H1 (cell line): ENCODE data around the gene GPR17. TPM values are rescaled to one million over a fixed set of nuclear protein-coding genes. Genes with fewer than 3 reads are reported as not detected.

Experiments
- CTCF ChIA-PET: fragments of 300-600 bp; sonication (Branson Sonifier 250); formaldehyde crosslinking; loops from one replicate; lab custom pipeline; 2021; ENCODE audit not compliant: partially characterized antibody; lab: Charles Lee
- POLR2A ChIA-PET: fragments of 300-600 bp; sonication (Branson Sonifier 250); formaldehyde crosslinking; loops from one replicate; lab custom pipeline; 2021; ENCODE audit warnings: inconsistent platforms; ENCODE audit not compliant: partially characterized antibody; lab: Charles Lee
- DNase-seq, 2 experiments: peaks; one replicate each; pipeline versions ENCODE4 v3.0.0 to v3.0.0-alpha.2; 2010 to 2022; ENCODE audit warnings: low spot score in 2 of 2, low read depth in 1 of 2, mixed read lengths in 1 of 2
- FAIRE-seq: peaks from 2 replicates; lab custom pipeline; 2011; peaks lifted over from hg19 to GRCh38; lab: Jason Lieb, UNC
- H2AFZ ChIP-seq: 2 replicates; pipeline ENCODE4 v1.8.1; 2012; ENCODE audit warnings: low read length, inconsistent platforms
- H2AK5ac ChIP-seq: 2 replicates; pipeline ENCODE4 v1.6.1; 2013; ENCODE audit warnings: low read depth, low read length
- H2BK120ac ChIP-seq: replicated peaks from 2 replicates; pipeline ENCODE3; 2013; ENCODE audit warnings: low read depth, low read length, inconsistent platforms
- H2BK12ac ChIP-seq: 2 replicates; pipeline ENCODE4 v1.6.1; 2013; ENCODE audit warnings: low read depth, low read length
- H2BK15ac ChIP-seq: 2 replicates; pipeline ENCODE4 v1.6.1; 2013; ENCODE audit warnings: low read length
- H2BK20ac ChIP-seq: 2 replicates; pipeline ENCODE4 v1.6.1; 2013; ENCODE audit warnings: low read length
- H2BK5ac ChIP-seq: 2 replicates; pipeline ENCODE4 v1.6.1; 2013; ENCODE audit warnings: low read depth, low read length
- H3K14ac ChIP-seq: 2 replicates; pipeline ENCODE4 v1.6.1; 2013; ENCODE audit warnings: inconsistent platforms; ENCODE audit not compliant: insufficient read length
- H3K18ac ChIP-seq: 2 replicates; pipeline ENCODE4 v1.6.1; 2013; ENCODE audit warnings: low read length; ENCODE audit errors: extremely low read depth
- H3K23ac ChIP-seq: 2 replicates; pipeline ENCODE4 v1.6.1; 2013; ENCODE audit warnings: inconsistent platforms; ENCODE audit not compliant: insufficient read length
- H3K23me2 ChIP-seq: 2 replicates; pipeline ENCODE4 v1.6.1; 2013; ENCODE audit warnings: low read depth, low read length
- H3K27ac ChIP-seq: 2 replicates; pipeline ENCODE4 v1.6.1; 2011; ENCODE audit warnings: low read depth, low read length, inconsistent platforms
- H3K27me3 ChIP-seq, 4 experiments: replicated peaks in 1 of 4; 1 replicate in 1 of 4; 2 replicates in 3 of 4; pipeline versions ENCODE4 v1.6.1 to v1.8.1; 2011 to 2013; ENCODE audit warnings: low read length in 3 of 4, mild to moderate bottlenecking in 3 of 4, inconsistent platforms in 2 of 4, mixed read lengths in 2 of 4, moderate library complexity in 1 of 4; ENCODE audit not compliant: control insufficient read depth in 3 of 4, insufficient read depth in 3 of 4; ENCODE audit errors: extremely low read depth in 1 of 4
- H3K36me3 ChIP-seq, 4 experiments: 2 replicates each; pipeline versions ENCODE4 v1.6.1 to v1.8.1; 2011 to 2013; ENCODE audit warnings: mild to moderate bottlenecking in 4 of 4, low read length in 3 of 4, moderate library complexity in 2 of 4, control low read depth in 1 of 4, inconsistent platforms in 1 of 4; ENCODE audit not compliant: insufficient read depth in 4 of 4, control insufficient read depth in 2 of 4
- H3K4ac ChIP-seq: replicated peaks from 2 replicates; pipeline ENCODE3; 2013; ENCODE audit warnings: low read length, low read depth, mixed read lengths, inconsistent platforms; ENCODE audit not compliant: insufficient read length
- H3K4me1 ChIP-seq, 4 experiments: replicated peaks in 1 of 4; 1 replicate in 1 of 4; 2 replicates in 3 of 4; pipeline versions ENCODE4 v1.6.1 to v1.8.1; 2011 to 2013; ENCODE audit warnings: low read length in 3 of 4, inconsistent platforms in 2 of 4, mixed read lengths in 1 of 4; ENCODE audit not compliant: insufficient read depth in 4 of 4, control insufficient read depth in 3 of 4
- H3K4me2 ChIP-seq, 2 experiments: 2 replicates each; pipeline versions ENCODE4 v1.6.1 to v1.8.1; 2011 to 2013; ENCODE audit warnings: low read depth in 2 of 2, low read length in 2 of 2, control low read depth in 1 of 2, inconsistent platforms in 1 of 2, mild to moderate bottlenecking in 1 of 2; ENCODE audit not compliant: insufficient read depth in 1 of 2
- H3K4me3 ChIP-seq, 4 experiments: fragments of 200-600, 300-600 bp in 1 of 4; sonication (generic), shearing (Covaris generic), sonication (Bioruptor Twin) in 1 of 4; 2 replicates each; pipeline versions ENCODE4 v1.5.1 to v1.8.1; 2011 to 2016; ENCODE audit warnings: low read length in 4 of 4, low read depth in 3 of 4, control low read depth in 2 of 4, inconsistent platforms in 2 of 4, mild to moderate bottlenecking in 2 of 4, mixed read lengths in 1 of 4, moderate library complexity in 1 of 4; ENCODE audit not compliant: insufficient read depth in 2 of 4; ENCODE audit errors: extremely low read depth in 1 of 4
- H3K56ac ChIP-seq: replicated peaks from 2 replicates; pipeline ENCODE3; 2013; ENCODE audit warnings: low read depth, mild to moderate bottlenecking, mixed read lengths, low read length, inconsistent platforms; ENCODE audit not compliant: insufficient read length
- H3K79me1 ChIP-seq: 2 replicates; pipeline ENCODE4 v1.6.1; 2013; ENCODE audit warnings: low read depth, low read length, control low read depth
- H3K79me2 ChIP-seq, 2 experiments: 2 replicates each; pipeline versions ENCODE4 v1.6.1 to v1.8.1; 2012 to 2013; ENCODE audit warnings: low read length in 2 of 2, mild to moderate bottlenecking in 2 of 2, inconsistent platforms in 1 of 2; ENCODE audit not compliant: insufficient read depth in 2 of 2, control insufficient read depth in 1 of 2
- H3K9ac ChIP-seq, 4 experiments: replicated peaks in 1 of 4; 1 replicate in 1 of 4; 2 replicates in 3 of 4; pipeline versions ENCODE4 v1.6.1 to v1.8.1; 2011 to 2013; ENCODE audit warnings: low read depth in 3 of 4, low read length in 3 of 4, control low read depth in 2 of 4, mild to moderate bottlenecking in 2 of 4, moderate library complexity in 2 of 4, inconsistent platforms in 1 of 4; ENCODE audit errors: extremely low read depth in 1 of 4
- H3K9me3 ChIP-seq, 2 experiments: 2 replicates each; pipeline versions ENCODE4 v1.6.1 to v1.8.1; 2012 to 2013; ENCODE audit warnings: mild to moderate bottlenecking in 2 of 2, moderate library complexity in 2 of 2, control low read depth in 1 of 2, inconsistent platforms in 1 of 2, low read depth in 1 of 2, low read length in 1 of 2, mixed read lengths in 1 of 2; ENCODE audit not compliant: insufficient read depth in 2 of 2
- H4K20me1 ChIP-seq, 2 experiments: replicated peaks in 1 of 2; 2 replicates each; pipeline versions ENCODE3 to v1.8.1; 2011 to 2013; ENCODE audit warnings: inconsistent platforms in 2 of 2, low read length in 2 of 2, mild to moderate bottlenecking in 1 of 2; ENCODE audit not compliant: insufficient read depth in 2 of 2, control insufficient read depth in 1 of 2
- H4K5ac ChIP-seq: 2 replicates; pipeline ENCODE4 v1.6.1; 2013; ENCODE audit warnings: low read length, low read depth, mixed read lengths, inconsistent platforms; ENCODE audit not compliant: insufficient read length
- H4K8ac ChIP-seq: 2 replicates; pipeline ENCODE4 v1.8.0; 2013; ENCODE audit warnings: mild to moderate bottlenecking, moderate library complexity, low read length, inconsistent platforms; ENCODE audit not compliant: insufficient read depth; ENCODE audit errors: extremely low read depth
- H4K91ac ChIP-seq: replicated peaks from 2 replicates; pipeline ENCODE3; 2013; ENCODE audit warnings: low read length, mixed read lengths, inconsistent platforms; ENCODE audit not compliant: insufficient read length
- BACH1 ChIP-seq: IDR thresholded peaks from 2 replicates; pipeline ENCODE4 v1.6.1; 2012; ENCODE audit warnings: low read length, improper control_type of control experiment
- EGR1 ChIP-seq: IDR thresholded peaks from 2 replicates; pipeline ENCODE4 v1.6.1; 2011; ENCODE audit warnings: low read depth, low read length, borderline replicate concordance
- EP300 ChIP-seq, 2 experiments: IDR thresholded peaks; 1 replicate in 1 of 2; 2 replicates in 1 of 2; pipeline ENCODE4 v1.6.1; 2011 to 2012; ENCODE audit warnings: low read depth in 2 of 2, low read length in 2 of 2, mild to moderate bottlenecking in 2 of 2, borderline replicate concordance in 1 of 2, inconsistent platforms in 1 of 2, moderate library complexity in 1 of 2
- HDAC6 ChIP-seq: IDR thresholded peaks from one replicate; pipeline ENCODE4 v1.7.1; 2012; ENCODE audit warnings: low read depth, mild to moderate bottlenecking, inconsistent platforms, low read length, moderate library complexity
- JUN ChIP-seq: IDR thresholded peaks from 2 replicates; pipeline ENCODE4 v1.6.1; 2011; ENCODE audit warnings: low read depth, mild to moderate bottlenecking, improper control_type of control experiment, low read length
- JUND ChIP-seq: IDR thresholded peaks from 2 replicates; pipeline ENCODE4 v1.6.1; 2011; ENCODE audit warnings: mild to moderate bottlenecking, improper control_type of control experiment, low read length
- MAFK ChIP-seq: IDR thresholded peaks from 2 replicates; pipeline ENCODE4 v1.6.1; 2012; ENCODE audit warnings: low read depth, mild to moderate bottlenecking, improper control_type of control experiment, low read length
- RFX5 ChIP-seq: IDR thresholded peaks from 2 replicates; pipeline ENCODE4 v1.6.1; 2011; ENCODE audit warnings: low read depth, low read length, improper control_type of control experiment, borderline replicate concordance
- SAP30 ChIP-seq: fragments of 300-600 bp; sonication (generic); IDR thresholded peaks from 2 replicates; pipeline ENCODE4 v1.7.1; 2012; ENCODE audit warnings: low read length, moderate library complexity, mild to moderate bottlenecking, inconsistent platforms; ENCODE audit not compliant: insufficient read depth, insufficient replicate concordance
- SIN3A ChIP-seq, 2 experiments: IDR thresholded peaks in 1 of 2; conservative IDR thresholded peaks in 1 of 2; 2 replicates each; pipeline ENCODE4 v1.6.1; 2011 to 2012; ENCODE audit warnings: low read length in 2 of 2, improper control_type of control experiment in 1 of 2, low read depth in 1 of 2, mild to moderate bottlenecking in 1 of 2
- SIRT6 ChIP-seq: IDR thresholded peaks from one replicate; pipeline ENCODE4 v1.7.1; 2012; ENCODE audit warnings: low read length, inconsistent platforms
- TBP ChIP-seq: IDR thresholded peaks from 2 replicates; pipeline ENCODE4 v1.6.1; 2011; ENCODE audit warnings: low read depth, low read length, improper control_type of control experiment
- YY1 ChIP-seq: IDR thresholded peaks from 2 replicates; pipeline ENCODE4 v1.6.1; 2011; ENCODE audit warnings: low read depth, mild to moderate bottlenecking, low read length
- WGBS, 2 experiments: shearing (Covaris generic) in 1 of 2; methylation state at CpG; one replicate each; pipeline versions ENCODE4 v1.1.6 to v1.1.7; 2013 to 2015; ENCODE audit warnings: low lambda C conversion rate in 2 of 2, mixed read lengths in 2 of 2, inconsistent platforms in 1 of 2, low coverage in 1 of 2, missing lambda C conversion rate in 1 of 2; ENCODE audit not compliant: insufficient replicate concordance in 2 of 2, insufficient coverage in 1 of 2, insufficient read length in 1 of 2; ENCODE audit errors: extremely low coverage in 1 of 2, missing lambda C conversion rate in 1 of 2; 5-methylcytosine and 5-hydroxymethylcytosine counted together
- polyA plus RNA-seq, 7 experiments: library from polyadenylated mRNA; depleted of rRNA in 3 of 7; stranded (reverse) in 5 of 7; unstranded in 2 of 7; fragments of >200 nt in 5 of 7; fragments of 200-250 nt in 2 of 7; gene quantifications; 1 replicate in 5 of 7; 2 replicates in 1 of 7; 4 replicates in 1 of 7; pipeline versions ENCODE4 v1.2.1 to v1.2.3, GENCODE V29; 2011 to 2013; ENCODE audit warnings: missing spikeins in 2 of 7, mixed read lengths in 2 of 7
- total RNA-seq: library from RNA; stranded (reverse); fragmentation: NEBNext Ultra II Directional; extraction: Animal tissue kit (Norgen Biotek cat#: 25700); gene quantifications from 2 replicates; pipeline ENCODE4 v1.2.1, GENCODE V29; 2021

The GPR17 gene
- total and polyA plus RNA-seq, 2 of the 8 experiments (the other 6 are each of a cell fraction or from before 2014, with no cell fraction given) = 0.03 TPM; not detected in 1

DNA sequence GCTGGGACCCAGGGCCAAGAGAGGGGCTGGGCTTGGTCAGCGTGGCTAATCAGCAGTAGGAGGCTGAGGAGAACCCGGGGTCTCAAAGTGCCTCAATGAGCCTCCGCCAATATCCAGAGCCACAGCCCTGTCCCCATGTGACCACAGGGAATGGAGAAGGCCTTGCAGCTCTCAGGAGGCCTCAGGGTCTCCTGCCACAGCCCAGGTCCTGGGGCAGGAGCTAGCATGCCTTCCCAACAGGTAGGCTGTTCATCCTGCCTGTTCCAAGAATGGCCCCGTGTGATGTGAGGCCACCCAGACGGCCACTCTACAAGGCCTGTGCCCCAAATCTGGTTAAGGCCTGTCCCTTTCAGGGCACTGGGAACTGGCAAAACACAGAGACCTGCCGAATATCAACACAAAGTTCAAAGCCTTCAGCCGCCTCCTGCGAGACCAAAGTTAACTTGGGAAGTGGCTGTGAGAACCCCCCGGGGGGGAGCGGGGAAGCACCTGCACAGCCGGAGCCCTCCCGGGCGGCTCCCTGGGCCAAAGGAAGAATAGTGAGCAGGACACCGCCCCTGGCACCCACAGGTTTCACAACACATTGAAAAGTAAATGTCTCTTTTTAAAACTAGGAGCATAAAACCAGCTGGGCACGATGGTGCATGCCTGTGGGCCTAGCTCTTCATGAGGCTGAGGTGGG is 33.9 kb downstream of the GPR17 start:
- H3K4me3 ChIP-seq = no peak overlapping the region
- H2BK12ac ChIP-seq = no peak overlapping the region
- H4K20me1 ChIP-seq = no peaks in the 10 kb centered on the region
- POLR2A ChIA-PET = no interaction called here
- no peak overlapping the region for H3K9ac ChIP-seq
- H3K27me3 ChIP-seq = peaks cover 3 to 28% (median 18%) of the 10 kb centered on the region in 4 experiments
- H2BK15ac ChIP-seq = no peak overlapping the region
- no peak for FAIRE-seq
- H3K56ac ChIP-seq = no peak overlapping the region
- CTCF ChIA-PET = interaction anchor here (0.7 to 6.0 kb wide), 4 partner anchors 15 to 39 kb away, joined by 5 to 40 read pairs (median 5); no protein-coding TSS in a partner anchor
- no peaks in the 10 kb centered on the region for H3K79me2 ChIP-seq
- H2BK20ac ChIP-seq = no peak overlapping the region
- H3K4me1 ChIP-seq = peaks cover 0 to 8% (median 2%) of the 10 kb centered on the region in 4 experiments; a peak in 4 of 7 replicates
- H3K36me3 ChIP-seq = no peaks in the 10 kb centered on the region
- no peak overlapping the region for H2BK120ac ChIP-seq
- H3K79me1 ChIP-seq = no peaks in the 10 kb centered on the region
- no peak overlapping the region for H3K23ac ChIP-seq
- 81% methylated on average over 15 of the region's 15 CpGs; no CpG with 5 or more reads in 1 of the 2 experiments for WGBS, 2 experiments
- H3K14ac ChIP-seq = no peak overlapping the region
- H2AFZ ChIP-seq = no peak overlapping the region
- H3K4ac ChIP-seq = no peak overlapping the region
- H4K8ac ChIP-seq = no peak overlapping the region; the same call in 1 of the 2 replicates
- H2AK5ac ChIP-seq = no peak overlapping the region
- no peak overlapping the region for H3K27ac ChIP-seq
- no peak overlapping the region for H3K4me2 ChIP-seq
- no peaks in the 10 kb centered on the region for H3K9me3 ChIP-seq
- H4K91ac ChIP-seq = no peak overlapping the region
- no peak for DNase-seq
- no peak overlapping the region for H4K5ac ChIP-seq
- H3K23me2 ChIP-seq = peaks cover under 1% of the 10 kb centered on the region; the same call in 1 of the 2 replicates
- H3K18ac ChIP-seq = no peak overlapping the region
- H2BK5ac ChIP-seq = no peak overlapping the region
- TF ChIP-seq EP300 (IDR thresholded peaks at IDR 0.05; ENCODE audit: borderline replicate concordance in 1 of 2, low read depth in 2 of 2, low read length in 2 of 2) = no peak
- TF ChIP-seq YY1 = no peak
- no peak for TF ChIP-seq JUN
- TF ChIP-seq RFX5 = no peak
- TF ChIP-seq JUND = no peak
- TF ChIP-seq SIRT6 = no peak
- no peak for TF ChIP-seq BACH1
- no peak for TF ChIP-seq TBP
- TF ChIP-seq SIN3A (conservative IDR thresholded peaks at IDR 0.05 in 1 of 2, IDR thresholded peaks at IDR 0.05 in 1 of 2; ENCODE audit: low read depth in 1 of 2, low read length in 2 of 2) = no peak
- TF ChIP-seq EGR1 = no peak
- TF ChIP-seq MAFK = no peak
- no peak for TF ChIP-seq HDAC6
- no peak for TF ChIP-seq SAP30
